K562 (cell line): ENCODE data around the gene CMTM4. TPM values are rescaled to one million over a fixed set of nuclear protein-coding genes. Genes with fewer than 3 reads are reported as not detected.
A peak's percentile ranks its signal among the peaks of the same experiment; 100 is the strongest.

Source experiments
- ATF1 ChIP-seq, 2 experiments: fragments of 450-650 bp in 1 of 2; IDR thresholded peaks; 2 replicates each; pipeline ENCODE4 v1.6.1; 2016; ENCODE audit warnings: missing compliant biosample characterization in 1 of 2, missing genetic modification characterization in 1 of 2
- GATA2 ChIP-seq: sonication (generic); formaldehyde crosslinking; IDR thresholded peaks from 2 replicates; pipeline ENCODE4 v1.4.0; 2020; ENCODE audit warnings: mild to moderate bottlenecking, missing genetic modification reagents
- HDAC2 ChIP-seq: fragments of 450-650 bp; IDR thresholded peaks from 2 replicates; pipeline ENCODE4 v1.6.1; 2016; ENCODE audit warnings: mild to moderate bottlenecking
- HMGN3 ChIP-seq: IDR thresholded peaks from 2 replicates; pipeline ENCODE4 v1.6.1; 2011; ENCODE audit warnings: borderline replicate concordance, low read depth, mild to moderate bottlenecking, mixed read lengths, low read length; ENCODE audit not compliant: insufficient read length; ENCODE audit errors: extremely low read depth
- KLF10 ChIP-seq: fragments of 250-450 bp; sonication (Bioruptor Pico); IDR thresholded peaks from 2 replicates; pipeline ENCODE4 v1.6.1; 2021; ENCODE audit warnings: matching md5 sums
- NCOA6 ChIP-seq: fragments of 450-650 bp; IDR thresholded peaks from 2 replicates; pipeline ENCODE4 v1.6.1; 2017; ENCODE audit warnings: mild to moderate bottlenecking
- NFYB ChIP-seq: IDR thresholded peaks from 2 replicates; pipeline ENCODE4 v1.6.1; 2011; ENCODE audit warnings: mild to moderate bottlenecking, moderate library complexity; ENCODE audit not compliant: insufficient read length; ENCODE audit errors: extremely low read depth
- PHB ChIP-seq: fragments of 250-450 bp; sonication (Bioruptor Pico); IDR thresholded peaks from 2 replicates; pipeline ENCODE4 v1.5.0; 2021
- PRPF4 ChIP-seq: fragments of 200-400 bp; formaldehyde crosslinking; IDR thresholded peaks from one replicate; pipeline ENCODE4 v1.6.1; 2017; ENCODE audit warnings: low read length, low read depth, mild to moderate bottlenecking; ENCODE audit not compliant: insufficient read depth, poor library complexity, severe bottlenecking
- SREBF2 ChIP-seq: sonication (generic); formaldehyde crosslinking; IDR thresholded peaks from 2 replicates; pipeline ENCODE4 v1.4.0; 2020; ENCODE audit warnings: mild to moderate bottlenecking, missing genetic modification reagents
- SRSF1 ChIP-seq: fragments of 200-400 bp; formaldehyde crosslinking; IDR thresholded peaks from 2 replicates; pipeline ENCODE4 v1.6.1; 2017; ENCODE audit warnings: mild to moderate bottlenecking, low read depth, low read length, moderate library complexity
- TCFL5 ChIP-seq: fragments of 250-450 bp; sonication (Bioruptor Pico); conservative IDR thresholded peaks from 2 replicates; pipeline ENCODE4 v1.6.1; 2021; ENCODE audit warnings: mild to moderate bottlenecking, moderate library complexity, matching md5 sums
- polyA plus RNA-seq, 8 experiments: library from polyadenylated mRNA; depleted of rRNA in 4 of 8; stranded (reverse) in 5 of 8; unstranded in 3 of 8; fragments of >200 nt; fragmentation: Nextera tagmentation in 2 of 8; fragmentation: Illumina TruSeq in 1 of 8; extraction: Ambion mirVana in 2 of 8; extraction: Trizol in 1 of 8; gene quantifications; 2 replicates each; pipeline versions ENCODE4 v1.2.1 to v1.2.3, GENCODE V29; 2011 to 2014; ENCODE audit warnings: inconsistent platforms in 1 of 8, missing spikeins in 1 of 8
- total RNA-seq, 7 experiments: library from RNA; depleted of rRNA in 6 of 7; stranded (reverse); fragments of >200 nt in 6 of 7; fragmentation: Illumina TruSeq in 2 of 7; extraction: Trizol in 2 of 7; gene quantifications; 2 replicates each; pipeline versions ENCODE4 v1.2.1 to v1.2.3, GENCODE V29; 2011 to 2021; ENCODE audit warnings: low replicate concordance in 1 of 7
- TF ChIP-seq, protein P1 (sequence below): fragments of 250-450 bp; sonication (Bioruptor Pico); IDR thresholded peaks from 2 replicates; pipeline ENCODE4 v1.5.0; 2020; ENCODE audit warnings: mild to moderate bottlenecking
- TF ChIP-seq, protein P2 (sequence below): sonication (generic); IDR thresholded peaks from 2 replicates; pipeline ENCODE4 v1.6.1; 2016
- TF ChIP-seq, protein P3 (sequence below), 2 experiments: fragments of 450-650 bp in 1 of 2; sonication (generic) in 1 of 2; formaldehyde crosslinking in 1 of 2; IDR thresholded peaks; 2 replicates each; pipeline versions ENCODE4 v1.7.1 to v1.9.0; 2016 to 2022; ENCODE audit warnings: inconsistent platforms in 1 of 2, mild to moderate bottlenecking in 1 of 2, missing genetic modification reagents in 1 of 2
- TF ChIP-seq, protein P4 (sequence below): fragments of 450-650 bp; formaldehyde crosslinking; IDR thresholded peaks from 2 replicates; pipeline ENCODE4 v1.4.0; 2020; ENCODE audit warnings: mild to moderate bottlenecking, mixed read lengths

The CMTM4 gene
- total and polyA plus RNA-seq, 9 of the 15 experiments (the other 6 are each of a cell fraction or from before 2014, with no cell fraction given), result 2.0 to 21.3 (median 12.5) TPM

DNA sequence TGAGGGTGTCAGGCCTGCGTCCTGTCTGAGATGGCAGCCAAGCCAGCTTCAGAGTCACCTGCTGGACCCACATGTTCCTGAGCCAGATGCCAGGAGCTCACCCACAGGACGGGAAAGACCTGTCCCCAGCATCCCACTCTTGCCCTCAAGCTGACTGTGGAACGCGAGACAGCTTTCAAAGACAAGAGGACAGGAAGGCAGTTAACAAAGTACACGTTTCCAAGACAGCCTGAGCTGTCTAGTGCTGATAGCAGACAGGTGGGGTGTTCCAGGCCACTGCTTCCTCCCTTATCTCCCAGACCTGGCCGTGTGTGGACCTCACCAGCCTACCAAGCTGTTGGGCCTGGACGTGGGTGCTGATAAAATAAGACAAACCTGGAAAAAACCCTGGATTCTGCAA is 78.8 kb downstream of the CMTM4 start (continued):
- TF ChIP-seq, protein P1, sequence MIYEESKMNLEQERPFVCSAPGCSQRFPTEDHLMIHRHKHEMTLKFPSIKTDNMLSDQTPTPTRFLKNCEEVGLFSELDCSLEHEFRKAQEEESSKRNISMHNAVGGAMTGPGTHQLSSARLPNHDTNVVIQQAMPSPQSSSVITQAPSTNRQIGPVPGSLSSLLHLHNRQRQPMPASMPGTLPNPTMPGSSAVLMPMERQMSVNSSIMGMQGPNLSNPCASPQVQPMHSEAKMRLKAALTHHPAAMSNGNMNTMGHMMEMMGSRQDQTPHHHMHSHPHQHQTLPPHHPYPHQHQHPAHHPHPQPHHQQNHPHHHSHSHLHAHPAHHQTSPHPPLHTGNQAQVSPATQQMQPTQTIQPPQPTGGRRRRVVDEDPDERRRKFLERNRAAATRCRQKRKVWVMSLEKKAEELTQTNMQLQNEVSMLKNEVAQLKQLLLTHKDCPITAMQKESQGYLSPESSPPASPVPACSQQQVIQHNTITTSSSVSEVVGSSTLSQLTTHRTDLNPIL (CRISPR knock-in tag), result no peak
- no peak for TF ChIP-seq SRSF1
- peak; percentile 58; the same call in 1 of the 2 replicates for TF ChIP-seq HDAC2
- TF ChIP-seq, protein P2, sequence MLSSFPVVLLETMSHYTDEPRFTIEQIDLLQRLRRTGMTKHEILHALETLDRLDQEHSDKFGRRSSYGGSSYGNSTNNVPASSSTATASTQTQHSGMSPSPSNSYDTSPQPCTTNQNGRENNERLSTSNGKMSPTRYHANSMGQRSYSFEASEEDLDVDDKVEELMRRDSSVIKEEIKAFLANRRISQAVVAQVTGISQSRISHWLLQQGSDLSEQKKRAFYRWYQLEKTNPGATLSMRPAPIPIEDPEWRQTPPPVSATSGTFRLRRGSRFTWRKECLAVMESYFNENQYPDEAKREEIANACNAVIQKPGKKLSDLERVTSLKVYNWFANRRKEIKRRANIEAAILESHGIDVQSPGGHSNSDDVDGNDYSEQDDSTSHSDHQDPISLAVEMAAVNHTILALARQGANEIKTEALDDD, result peak; percentile 45; the same call in 1 of the 2 replicates
- no peak for TF ChIP-seq PHB (CRISPR knock-in tag)
- no peak for TF ChIP-seq NCOA6
- TF ChIP-seq KLF10 (CRISPR knock-in tag), result no peak
- no peak for TF ChIP-seq HMGN3
- TF ChIP-seq, protein P3, sequence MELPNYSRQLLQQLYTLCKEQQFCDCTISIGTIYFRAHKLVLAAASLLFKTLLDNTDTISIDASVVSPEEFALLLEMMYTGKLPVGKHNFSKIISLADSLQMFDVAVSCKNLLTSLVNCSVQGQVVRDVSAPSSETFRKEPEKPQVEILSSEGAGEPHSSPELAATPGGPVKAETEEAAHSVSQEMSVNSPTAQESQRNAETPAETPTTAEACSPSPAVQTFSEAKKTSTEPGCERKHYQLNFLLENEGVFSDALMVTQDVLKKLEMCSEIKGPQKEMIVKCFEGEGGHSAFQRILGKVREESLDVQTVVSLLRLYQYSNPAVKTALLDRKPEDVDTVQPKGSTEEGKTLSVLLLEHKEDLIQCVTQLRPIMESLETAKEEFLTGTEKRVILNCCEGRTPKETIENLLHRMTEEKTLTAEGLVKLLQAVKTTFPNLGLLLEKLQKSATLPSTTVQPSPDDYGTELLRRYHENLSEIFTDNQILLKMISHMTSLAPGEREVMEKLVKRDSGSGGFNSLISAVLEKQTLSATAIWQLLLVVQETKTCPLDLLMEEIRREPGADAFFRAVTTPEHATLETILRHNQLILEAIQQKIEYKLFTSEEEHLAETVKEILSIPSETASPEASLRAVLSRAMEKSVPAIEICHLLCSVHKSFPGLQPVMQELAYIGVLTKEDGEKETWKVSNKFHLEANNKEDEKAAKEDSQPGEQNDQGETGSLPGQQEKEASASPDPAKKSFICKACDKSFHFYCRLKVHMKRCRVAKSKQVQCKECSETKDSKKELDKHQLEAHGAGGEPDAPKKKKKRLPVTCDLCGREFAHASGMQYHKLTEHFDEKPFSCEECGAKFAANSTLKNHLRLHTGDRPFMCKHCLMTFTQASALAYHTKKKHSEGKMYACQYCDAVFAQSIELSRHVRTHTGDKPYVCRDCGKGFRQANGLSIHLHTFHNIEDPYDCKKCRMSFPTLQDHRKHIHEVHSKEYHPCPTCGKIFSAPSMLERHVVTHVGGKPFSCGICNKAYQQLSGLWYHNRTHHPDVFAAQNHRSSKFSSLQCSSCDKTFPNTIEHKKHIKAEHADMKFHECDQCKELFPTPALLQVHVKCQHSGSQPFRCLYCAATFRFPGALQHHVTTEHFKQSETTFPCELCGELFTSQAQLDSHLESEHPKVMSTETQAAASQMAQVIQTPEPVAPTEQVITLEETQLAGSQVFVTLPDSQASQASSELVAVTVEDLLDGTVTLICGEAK (IDR thresholded peaks at IDR 0.05), result no peak
- TF ChIP-seq, protein P3 (CRISPR knock-in tag; IDR thresholded peaks at IDR 0.05), result no peak
- TF ChIP-seq NFYB, result no peak
- peak; percentile 90 for TF ChIP-seq GATA2 (CRISPR knock-in tag)
- TF ChIP-seq TCFL5, result no peak
- TF ChIP-seq, protein P4, sequence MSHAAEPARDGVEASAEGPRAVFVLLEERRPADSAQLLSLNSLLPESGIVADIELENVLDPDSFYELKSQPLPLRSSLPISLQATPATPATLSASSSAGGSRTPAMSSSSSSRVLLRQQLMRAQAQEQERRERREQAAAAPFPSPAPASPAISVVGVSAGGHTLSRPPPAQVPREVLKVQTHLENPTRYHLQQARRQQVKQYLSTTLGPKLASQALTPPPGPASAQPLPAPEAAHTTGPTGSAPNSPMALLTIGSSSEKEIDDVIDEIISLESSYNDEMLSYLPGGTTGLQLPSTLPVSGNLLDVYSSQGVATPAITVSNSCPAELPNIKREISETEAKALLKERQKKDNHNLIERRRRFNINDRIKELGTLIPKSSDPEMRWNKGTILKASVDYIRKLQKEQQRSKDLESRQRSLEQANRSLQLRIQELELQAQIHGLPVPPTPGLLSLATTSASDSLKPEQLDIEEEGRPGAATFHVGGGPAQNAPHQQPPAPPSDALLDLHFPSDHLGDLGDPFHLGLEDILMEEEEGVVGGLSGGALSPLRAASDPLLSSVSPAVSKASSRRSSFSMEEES, result no peak
- TF ChIP-seq PRPF4, result no peak
- TF ChIP-seq SREBF2, result no peak
- no peak for TF ChIP-seq ATF1 (CRISPR knock-in tag; IDR thresholded peaks at IDR 0.05)
- TF ChIP-seq ATF1 (tag; IDR thresholded peaks at IDR 0.05), result no peak
